ENCODE measurements around the gene SORCS2. TPM values are rescaled to one million over a fixed set of nuclear protein-coding genes. Genes with fewer than 3 reads are reported as not detected.
A peak's percentile ranks its signal among the peaks of the same experiment; 100 is the strongest.

SORCS2 gene
- total RNA-seq, 2 donors from 2014 or later, result 0.68 to 0.92 TPM

DNA sequence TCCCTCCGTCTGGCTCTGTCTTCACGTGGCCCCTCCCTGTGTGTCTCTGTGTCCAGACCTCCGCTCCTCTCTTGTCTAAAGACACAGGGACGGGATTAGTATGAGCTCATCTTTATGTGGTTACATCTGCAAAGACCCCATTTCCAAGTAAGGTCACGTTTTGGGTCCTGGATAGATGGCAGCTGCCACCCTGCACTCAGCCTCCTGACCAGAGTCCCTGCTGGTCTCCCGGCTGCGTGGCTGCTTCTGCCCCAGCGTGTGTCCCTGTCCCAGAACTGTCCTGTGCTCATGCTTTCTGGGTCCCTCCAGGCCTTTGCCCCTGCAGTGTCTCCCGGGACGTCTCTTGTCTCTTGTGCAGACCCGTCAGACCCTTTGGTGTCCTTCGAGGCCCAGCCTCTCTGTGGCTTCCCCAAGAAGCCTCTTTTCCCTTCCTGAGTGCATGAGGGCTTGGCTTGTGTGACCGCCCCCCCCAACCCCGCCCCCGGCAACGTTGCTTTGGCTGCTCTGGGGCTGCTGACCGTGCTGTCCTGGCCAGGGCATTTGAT lies 135.1 kb downstream of the SORCS2 start:
- H3K9me3 ChIP-seq, result no peaks in the 10 kb centered on the region
- no peak overlapping the region for H3K27ac ChIP-seq
- no peak for TF ChIP-seq CTCF (IDR thresholded peaks at IDR 0.05)
- no peaks in the 10 kb centered on the region for H3K27me3 ChIP-seq (replicated peaks; ENCODE audit: insufficient read depth)
- H3K4me1 ChIP-seq (ENCODE audit: control insufficient read depth in 1 of 2, low read depth in 2 of 2), result peaks cover 0 to 13% of the 10 kb centered on the region in 2 donors
- H3K36me3 ChIP-seq, result no peaks in the 10 kb centered on the region
- DNase-seq (ENCODE audit: low spot score), result no peak
- H3K4me3 ChIP-seq, result no peak overlapping the region
- ATAC-seq (ENCODE audit: insufficient number of reproducible peaks, low FRiP score, low read depth), result no peak

GRCh38 chr4:7328162-7328912 lies 136.0 kb downstream of the SORCS2 start:
- Histone ChIP-seq H3K9me3 (no peaks in the 10 kb centered on the region), H3K4me3 (no peak overlapping the region), H3K4me1 (ENCODE audit: control insufficient read depth in 1 of 2, low read depth in 2 of 2) (peaks cover 0 to 13% of the 10 kb centered on the region in 2 donors), H3K36me3 (no peaks in the 10 kb centered on the region), H3K27ac (no peak overlapping the region), H3K27me3 (replicated peaks; ENCODE audit: insufficient read depth) (no peaks in the 10 kb centered on the region)
- ATAC-seq (ENCODE audit: insufficient number of reproducible peaks, low FRiP score, low read depth), result no peak
- DNase-seq (ENCODE audit: low spot score), result no peak
- TF ChIP-seq CTCF (IDR thresholded peaks at IDR 0.05), result no peak

DNA sequence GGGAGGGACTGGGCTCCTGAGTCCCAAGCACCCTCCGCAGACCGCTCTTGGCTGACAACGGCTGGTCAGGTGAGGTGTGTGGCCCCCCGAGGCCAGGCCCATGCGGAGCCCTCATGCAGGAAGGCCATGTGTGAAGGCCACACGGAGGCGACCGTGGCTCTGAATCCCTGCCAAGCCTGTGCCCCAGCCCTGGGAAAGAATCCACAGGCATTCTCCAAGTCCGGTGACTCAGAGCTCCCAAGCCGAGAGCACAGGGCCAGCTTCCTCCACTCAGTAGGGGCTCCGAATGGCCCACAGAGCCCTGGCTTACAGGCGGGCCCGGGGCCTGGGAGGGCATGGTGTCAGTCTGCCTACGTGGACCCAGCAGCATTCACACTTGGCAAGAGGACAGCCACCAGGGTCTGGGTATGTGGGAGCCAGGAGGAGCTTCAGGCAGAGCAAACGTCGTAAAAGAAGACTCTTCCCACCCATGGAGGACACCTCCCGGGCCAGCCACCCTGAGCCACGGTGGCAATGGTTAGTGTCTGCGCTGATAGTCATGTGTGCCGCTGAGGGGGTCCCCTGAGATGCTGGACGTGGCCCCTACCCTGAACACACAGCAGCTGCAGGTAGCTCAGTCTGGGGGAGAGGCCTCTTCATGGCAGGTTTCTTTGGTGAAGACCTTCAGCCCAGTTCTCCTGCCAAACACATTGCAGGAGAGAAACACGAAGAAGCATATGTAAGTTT lies 136.7 kb downstream of the SORCS2 start:
- Histone ChIP-seq H3K9me3 (no peaks in the 10 kb centered on the region), H3K36me3 (no peaks in the 10 kb centered on the region), H3K4me1 (ENCODE audit: control insufficient read depth in 1 of 2, low read depth in 2 of 2) (peaks cover 0 to 13% of the 10 kb centered on the region in 2 donors), H3K27me3 (replicated peaks; ENCODE audit: insufficient read depth) (no peaks in the 10 kb centered on the region), H3K27ac (no peak overlapping the region), H3K4me3 (no peak overlapping the region)
- DNase-seq (ENCODE audit: low spot score) (peak; percentile 13), ATAC-seq (ENCODE audit: insufficient number of reproducible peaks, low FRiP score, low read depth) (no peak)
- no peak for TF ChIP-seq CTCF (IDR thresholded peaks at IDR 0.05)

- Histone ChIP-seq H3K4me3 (no peak overlapping the region), H3K4me1 (ENCODE audit: control insufficient read depth in 1 of 2, low read depth in 2 of 2) (peaks cover 0 to 13% of the 10 kb centered on the region in 2 donors), H3K36me3 (no peaks in the 10 kb centered on the region), H3K27ac (no peak overlapping the region), H3K9me3 (no peaks in the 10 kb centered on the region), H3K27me3 (replicated peaks; ENCODE audit: insufficient read depth) (no peaks in the 10 kb centered on the region)
- ATAC-seq (ENCODE audit: insufficient number of reproducible peaks, low FRiP score, low read depth), result no peak
- no peak for DNase-seq (ENCODE audit: low spot score)
- no peak for TF ChIP-seq CTCF (IDR thresholded peaks at IDR 0.05)
Observed at GRCh38 chr4:7330031-7330596, 137.8 kb downstream of the SORCS2 start.
